D721Med (cell line): ENCODE measurements around the gene SEMA4C.

ENCODE experiments used
- DNase-seq: peaks from one replicate; pipeline ENCODE4 v3.0.0; 2011; ENCODE audit warnings: low spot score; ENCODE audit not compliant: insufficient read length
- FAIRE-seq: peaks from 2 replicates; lab custom pipeline; 2011; peaks lifted over from hg19 to GRCh38; lab: Jason Lieb, UNC
- TF ChIP-seq, protein P1 (sequence below): IDR thresholded peaks from 2 replicates; pipeline ENCODE4 v1.5.1; 2012; ENCODE audit warnings: mild to moderate bottlenecking, control low read depth; ENCODE audit not compliant: insufficient read depth; ENCODE audit errors: missing control alignments

Gene SEMA4C

DNA sequence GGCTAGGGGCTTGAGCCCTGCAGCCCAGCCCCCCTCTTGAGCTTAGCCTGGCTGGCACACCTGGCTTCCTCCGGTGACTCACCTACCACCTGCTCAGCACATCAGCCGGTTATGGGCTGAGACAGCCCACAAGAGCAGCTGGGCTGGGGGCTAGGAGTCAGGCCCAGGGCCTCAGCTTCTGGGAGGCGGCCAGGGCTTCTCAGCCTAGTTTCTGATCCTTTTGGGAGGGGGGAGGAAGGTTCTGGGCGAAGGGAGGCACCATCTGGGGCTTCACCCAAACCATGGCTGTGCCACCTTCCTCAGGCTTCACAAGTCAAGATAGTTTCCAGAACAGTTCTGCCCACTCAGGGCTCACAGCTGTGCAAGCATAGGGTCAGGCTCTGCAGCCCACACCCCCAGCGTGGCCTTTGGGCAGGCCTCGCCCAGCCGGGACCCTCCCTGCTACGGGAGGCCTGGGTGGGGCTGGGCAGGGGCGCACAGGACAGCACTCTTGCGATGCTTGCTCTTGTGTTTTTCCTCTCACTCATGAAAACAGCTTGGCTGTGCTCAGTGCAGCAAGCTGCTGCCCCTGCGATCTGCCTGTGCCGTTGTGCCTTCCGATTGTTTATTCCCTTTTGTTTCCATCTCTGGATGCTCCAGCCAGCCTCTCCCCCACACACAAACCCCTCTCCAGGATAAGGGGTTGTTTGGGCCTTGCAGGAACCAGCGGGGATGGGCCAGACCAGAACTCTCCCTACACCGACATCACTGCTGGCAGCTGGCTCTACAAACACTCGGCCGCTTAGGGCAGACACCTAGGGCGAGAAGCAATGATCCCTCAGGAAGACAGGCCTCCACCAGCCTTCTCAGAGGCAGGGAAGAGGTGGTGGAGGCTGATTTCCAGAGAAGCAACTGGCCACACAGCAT is 26.1 kb upstream of the SEMA4C start:
- DNase-seq = no peak
- TF ChIP-seq, protein P1, sequence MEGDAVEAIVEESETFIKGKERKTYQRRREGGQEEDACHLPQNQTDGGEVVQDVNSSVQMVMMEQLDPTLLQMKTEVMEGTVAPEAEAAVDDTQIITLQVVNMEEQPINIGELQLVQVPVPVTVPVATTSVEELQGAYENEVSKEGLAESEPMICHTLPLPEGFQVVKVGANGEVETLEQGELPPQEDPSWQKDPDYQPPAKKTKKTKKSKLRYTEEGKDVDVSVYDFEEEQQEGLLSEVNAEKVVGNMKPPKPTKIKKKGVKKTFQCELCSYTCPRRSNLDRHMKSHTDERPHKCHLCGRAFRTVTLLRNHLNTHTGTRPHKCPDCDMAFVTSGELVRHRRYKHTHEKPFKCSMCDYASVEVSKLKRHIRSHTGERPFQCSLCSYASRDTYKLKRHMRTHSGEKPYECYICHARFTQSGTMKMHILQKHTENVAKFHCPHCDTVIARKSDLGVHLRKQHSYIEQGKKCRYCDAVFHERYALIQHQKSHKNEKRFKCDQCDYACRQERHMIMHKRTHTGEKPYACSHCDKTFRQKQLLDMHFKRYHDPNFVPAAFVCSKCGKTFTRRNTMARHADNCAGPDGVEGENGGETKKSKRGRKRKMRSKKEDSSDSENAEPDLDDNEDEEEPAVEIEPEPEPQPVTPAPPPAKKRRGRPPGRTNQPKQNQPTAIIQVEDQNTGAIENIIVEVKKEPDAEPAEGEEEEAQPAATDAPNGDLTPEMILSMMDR = no peak
- FAIRE-seq = no peak

DNA sequence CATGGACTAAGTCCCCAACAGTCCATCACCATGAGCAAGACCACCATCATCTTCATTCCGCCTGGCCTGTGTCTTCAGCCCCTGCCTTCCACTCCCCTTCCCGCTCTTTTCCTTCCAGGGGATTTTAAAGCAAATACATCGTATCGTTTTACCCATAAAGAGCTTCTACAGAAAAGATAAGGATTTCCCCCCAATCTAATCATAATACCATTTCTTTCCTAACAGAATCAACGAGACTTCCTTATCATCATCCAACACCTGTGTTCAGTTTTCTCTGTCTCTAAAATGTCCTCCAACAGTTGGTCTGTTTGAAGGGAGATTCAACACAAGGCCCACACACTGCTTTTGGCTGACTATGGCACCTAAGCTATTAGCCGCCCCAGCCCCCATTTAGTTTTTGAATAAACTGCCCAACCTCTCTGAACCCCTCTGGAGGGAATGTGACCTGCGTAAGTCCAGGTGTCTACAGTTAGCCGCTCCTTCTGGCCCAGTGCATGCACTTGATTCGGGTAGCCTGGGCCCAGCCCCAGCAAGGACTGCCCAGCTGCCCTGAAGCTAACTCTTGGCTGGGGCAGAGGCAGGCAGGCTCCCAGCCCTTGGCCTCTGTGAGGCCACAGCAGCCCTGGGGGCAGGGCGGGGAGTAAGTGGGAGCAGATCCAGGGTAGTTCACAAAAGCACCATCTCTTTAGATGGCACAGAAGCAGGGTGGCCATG is 25.3 kb upstream of the SEMA4C start:
- TF ChIP-seq, protein P1 = no peak
- no peak for DNase-seq
- FAIRE-seq = no peak

DNA sequence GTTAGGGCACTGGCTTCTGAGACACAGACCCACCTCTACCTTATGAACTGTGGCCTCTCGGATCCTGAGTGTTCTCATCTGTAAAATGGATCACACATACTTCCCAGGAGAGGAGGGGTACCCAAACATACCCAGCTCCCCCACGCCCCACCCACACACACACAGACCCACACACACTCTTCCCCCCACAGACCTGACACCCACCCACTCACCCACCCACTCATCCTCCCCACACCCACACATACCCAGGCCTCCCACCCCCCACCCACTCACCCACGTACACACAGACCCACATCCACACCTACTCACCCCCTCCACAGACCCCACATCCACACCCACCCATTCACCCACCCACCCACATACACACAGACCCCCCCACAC is 24.3 kb upstream of the SEMA4C start:
- TF ChIP-seq, protein P1 = no peak
- no peak for DNase-seq
- FAIRE-seq = no peak

DNA sequence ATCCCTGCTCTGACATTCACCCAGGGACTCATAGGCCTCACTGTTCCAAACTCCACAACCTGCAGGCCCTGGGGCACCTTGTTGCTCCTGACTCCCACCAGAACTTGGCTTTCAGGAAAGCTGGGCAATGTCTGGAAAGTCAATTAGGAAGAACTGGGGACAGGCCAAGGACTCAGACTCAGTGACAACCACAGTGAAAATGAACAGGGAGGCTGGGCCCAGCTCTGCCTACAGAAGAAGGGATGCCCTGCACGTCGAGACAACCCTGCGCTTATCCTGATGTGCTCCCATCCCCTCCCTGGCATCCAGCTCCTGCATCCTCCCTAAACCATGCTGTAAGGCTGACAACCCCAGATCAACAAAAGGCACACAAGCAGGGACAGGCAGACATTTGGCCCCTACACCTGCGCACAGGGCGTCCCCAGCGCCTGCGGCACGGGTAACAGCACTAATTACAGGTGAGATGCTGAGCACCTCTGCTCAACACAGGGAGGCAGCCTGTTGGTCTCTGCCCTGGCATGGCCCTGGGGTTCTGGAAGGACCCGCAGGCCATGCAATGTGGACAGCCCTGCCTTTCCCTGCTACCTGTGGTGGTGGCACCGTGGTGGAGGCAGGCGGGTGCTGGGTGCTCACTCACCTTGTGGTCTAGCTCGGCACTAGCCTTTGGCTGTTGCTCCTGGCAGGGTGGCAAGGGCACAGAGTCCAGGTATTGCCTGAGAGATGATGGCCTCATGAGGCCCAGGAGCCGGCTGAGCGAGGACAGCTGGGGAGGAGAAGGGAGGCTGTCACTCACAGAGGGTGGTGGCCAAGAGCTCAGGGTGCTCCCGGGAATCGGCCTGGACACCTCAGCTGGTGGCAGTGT is 23.6 kb upstream of the SEMA4C start:
- TF ChIP-seq, protein P1 = no peak
- no peak for DNase-seq
- no peak for FAIRE-seq

DNA sequence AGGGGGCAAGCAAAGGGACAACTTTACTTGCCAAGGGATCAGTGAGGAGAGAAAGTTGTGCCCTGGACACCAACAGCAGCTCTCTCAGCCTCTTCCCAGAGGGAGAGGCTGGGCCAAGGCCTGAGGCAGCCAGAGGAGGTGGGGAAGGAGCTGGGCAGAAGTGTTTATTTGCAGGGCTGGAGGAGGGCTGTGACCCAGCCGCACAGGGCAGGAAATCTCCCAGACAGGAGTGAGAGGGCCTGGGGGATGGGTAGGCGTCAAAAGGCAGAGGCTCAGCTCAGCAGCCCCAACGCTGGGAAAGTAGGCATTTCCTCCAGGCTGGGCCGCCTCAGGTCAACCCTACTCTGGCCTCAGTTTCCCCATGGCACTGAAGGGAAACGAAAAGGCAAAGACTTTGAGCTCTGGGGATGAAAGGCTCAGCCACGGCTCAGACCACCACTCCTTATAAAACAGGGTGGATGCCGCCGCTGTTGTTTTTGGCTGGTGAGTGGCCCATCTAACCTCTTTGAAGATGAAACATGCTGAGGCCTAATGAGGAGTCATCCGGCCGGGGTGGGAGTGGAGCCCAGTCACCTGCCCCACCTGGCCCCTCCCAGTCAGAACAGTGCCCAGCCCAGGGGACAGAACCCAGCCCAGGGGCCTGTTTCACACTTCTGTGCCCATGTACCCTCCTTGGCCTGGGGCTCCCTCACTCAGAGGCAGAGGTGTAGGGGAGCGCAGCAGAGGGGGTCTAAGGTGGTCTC is 21.9 kb upstream of the SEMA4C start:
- no peak for FAIRE-seq
- TF ChIP-seq, protein P1 = no peak
- DNase-seq = no peak

DNA sequence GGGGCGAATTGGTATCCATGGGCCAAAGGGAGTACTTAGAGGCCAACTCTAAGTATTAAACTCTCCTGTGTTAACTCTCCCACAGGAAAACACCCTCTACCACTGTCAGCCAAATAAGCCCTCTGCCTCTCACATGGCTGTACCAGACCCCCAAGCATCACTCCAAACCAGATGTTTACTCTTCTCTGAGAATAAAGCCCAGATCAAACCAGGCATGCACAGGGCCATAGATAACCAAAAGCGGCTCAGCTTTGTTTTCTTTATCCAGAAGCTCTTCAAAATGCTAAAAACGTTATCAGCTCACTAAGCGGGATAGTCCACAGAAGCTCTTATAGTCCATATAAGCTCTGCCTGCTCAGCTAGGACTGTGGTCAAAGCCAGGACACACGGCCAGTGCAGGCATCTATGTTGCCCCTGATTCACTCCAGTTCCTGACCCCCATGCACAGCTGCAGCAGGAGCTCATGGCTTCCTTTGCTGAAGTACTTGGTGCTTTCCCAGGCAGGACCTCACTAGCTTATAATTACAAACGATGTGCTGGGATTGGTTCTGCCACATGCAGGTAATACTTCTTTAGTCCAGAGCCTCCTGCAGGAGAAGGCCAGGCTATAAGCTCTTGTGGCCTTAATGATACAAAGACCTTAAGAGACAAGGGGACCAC is 21.0 kb upstream of the SEMA4C start:
- FAIRE-seq = no peak
- TF ChIP-seq, protein P1 = no peak
- no peak for DNase-seq
